ENCODE measurements around the gene LIPK.

- no peak for TF ChIP-seq EZH2 (IDR thresholded peaks at IDR 0.05; ENCODE audit: low read length)
- TF ChIP-seq CTCF (optimal IDR thresholded peaks at IDR 0.05 in 1 of 3, IDR thresholded peaks at IDR 0.05 in 1 of 3, conservative IDR thresholded peaks at IDR 0.05 in 1 of 3; ENCODE audit: extremely low read depth in 1 of 3, insufficient read depth in 2 of 3, low read length in 3 of 3) = no peak
These were observed 49.7 kb downstream of the LIPK start for GRCh38 chr10:88755753-88756152.
